DOHH2 (cell line): Measurements from ENCODE around the gene CUTA.

Source experiments
- EZH2phosphoT487 ChIP-seq: fragments of 200-600 bp; sonication (generic); IDR thresholded peaks from 2 replicates; pipeline ENCODE4 v1.6.1; 2017; ENCODE audit warnings: borderline replicate concordance, mild to moderate bottlenecking, antibody characterized with exemption, low read length, moderate library complexity, mixed read lengths
- TF ChIP-seq, protein P1 (sequence below): fragments of 200-600 bp; sonication (generic); IDR thresholded peaks from one replicate; pipeline ENCODE4 v1.5.1; 2014; ENCODE audit warnings: antibody characterized with exemption, mild to moderate bottlenecking, low read depth, low read length; ENCODE audit not compliant: poor library complexity, severe bottlenecking

GRCh38 chr6:33417128-33417902, 592 bp downstream of the CUTA start:
- TF ChIP-seq, protein P1, sequence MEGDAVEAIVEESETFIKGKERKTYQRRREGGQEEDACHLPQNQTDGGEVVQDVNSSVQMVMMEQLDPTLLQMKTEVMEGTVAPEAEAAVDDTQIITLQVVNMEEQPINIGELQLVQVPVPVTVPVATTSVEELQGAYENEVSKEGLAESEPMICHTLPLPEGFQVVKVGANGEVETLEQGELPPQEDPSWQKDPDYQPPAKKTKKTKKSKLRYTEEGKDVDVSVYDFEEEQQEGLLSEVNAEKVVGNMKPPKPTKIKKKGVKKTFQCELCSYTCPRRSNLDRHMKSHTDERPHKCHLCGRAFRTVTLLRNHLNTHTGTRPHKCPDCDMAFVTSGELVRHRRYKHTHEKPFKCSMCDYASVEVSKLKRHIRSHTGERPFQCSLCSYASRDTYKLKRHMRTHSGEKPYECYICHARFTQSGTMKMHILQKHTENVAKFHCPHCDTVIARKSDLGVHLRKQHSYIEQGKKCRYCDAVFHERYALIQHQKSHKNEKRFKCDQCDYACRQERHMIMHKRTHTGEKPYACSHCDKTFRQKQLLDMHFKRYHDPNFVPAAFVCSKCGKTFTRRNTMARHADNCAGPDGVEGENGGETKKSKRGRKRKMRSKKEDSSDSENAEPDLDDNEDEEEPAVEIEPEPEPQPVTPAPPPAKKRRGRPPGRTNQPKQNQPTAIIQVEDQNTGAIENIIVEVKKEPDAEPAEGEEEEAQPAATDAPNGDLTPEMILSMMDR, result no peak
- no peak for TF ChIP-seq EZH2phosphoT487
